ENCODE results near the gene PROM1. TPM values are rescaled to one million over a fixed set of nuclear protein-coding genes. Genes with fewer than 3 reads are reported as not detected.

Gene PROM1
- total RNA-seq, 2 experiments from 2014 or later, result not detected

GRCh38 chr4:16029886-16030285, 53.9 kb downstream of the PROM1 start:
- Histone ChIP-seq H3K4me1 (ENCODE audit: insufficient read depth, low read length) (no peaks in the 10 kb centered on the region), H3K9me3 (ENCODE audit: control insufficient read depth in 1 of 2, insufficient read depth in 1 of 2, low read length in 2 of 2) (no peaks in the 10 kb centered on the region), H3K36me3 (ENCODE audit: insufficient read depth, low read length) (no peaks in the 10 kb centered on the region), H3K27ac (ENCODE audit: low read depth in 1 of 2, low read length in 2 of 2) (no peak overlapping the region), H3K27me3 (ENCODE audit: control insufficient read depth in 1 of 2, insufficient read depth in 2 of 2, low read length in 2 of 2) (no peaks in the 10 kb centered on the region), H3K4me3 (ENCODE audit: low read length) (no peak overlapping the region)
- no peak overlapping the region for H3K4me3 Mint-ChIP-seq
- ATAC-seq (ENCODE audit: poor library complexity) (no peak), DNase-seq (no peak)
- H3K27me3 Mint-ChIP-seq, result peaks cover 14% of the 10 kb centered on the region
- no peaks in the 10 kb centered on the region for H3K36me3 Mint-ChIP-seq (ENCODE audit: low read depth)
- ChIA-PET POLR2A (no interaction called here), CTCF (no interaction called here)
- H3K9me3 Mint-ChIP-seq, result no peaks in the 10 kb centered on the region
- no peak overlapping the region for H3K27ac Mint-ChIP-seq
- intact Hi-C loops (cut with DNase I, micrococcal nuclease), result loop anchor here (5.0 to 10.0 kb wide), 5 partner anchors 175 to 1417 kb away; no protein-coding TSS in a partner anchor
- no peaks in the 10 kb centered on the region for H3K4me1 Mint-ChIP-seq (ENCODE audit: low read depth)
- no peak for TF ChIP-seq CTCF (IDR thresholded peaks at IDR 0.05)

DNA sequence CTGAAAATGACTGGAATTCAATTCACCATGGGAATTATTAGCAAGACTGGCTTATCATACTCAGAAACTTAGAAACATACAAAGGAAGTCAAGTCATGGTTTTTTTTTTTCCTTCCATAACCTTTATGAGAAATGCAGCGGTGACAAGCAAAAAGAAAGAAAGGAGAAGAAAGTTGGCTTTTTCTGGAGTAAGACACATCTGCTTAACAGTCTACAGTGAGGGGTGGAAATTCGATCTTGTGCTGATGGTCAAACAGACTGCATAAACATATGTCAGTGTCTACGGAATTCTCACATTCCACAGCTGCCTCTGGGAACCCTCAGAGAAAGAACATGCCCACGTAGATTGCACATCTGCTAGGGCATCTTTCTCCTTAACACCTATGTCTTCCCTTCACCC, 54.6 kb downstream of the PROM1 start:
- no peak overlapping the region for H3K4me3 Mint-ChIP-seq
- Histone ChIP-seq H3K4me3 (ENCODE audit: low read length) (no peak overlapping the region), H3K27me3 (ENCODE audit: control insufficient read depth in 1 of 2, insufficient read depth in 2 of 2, low read length in 2 of 2) (no peaks in the 10 kb centered on the region), H3K4me1 (ENCODE audit: insufficient read depth, low read length) (no peaks in the 10 kb centered on the region), H3K27ac (ENCODE audit: low read depth in 1 of 2, low read length in 2 of 2) (no peak overlapping the region), H3K9me3 (ENCODE audit: control insufficient read depth in 1 of 2, insufficient read depth in 1 of 2, low read length in 2 of 2) (no peaks in the 10 kb centered on the region), H3K36me3 (ENCODE audit: insufficient read depth, low read length) (no peaks in the 10 kb centered on the region)
- H3K27ac Mint-ChIP-seq, result no peak overlapping the region
- ATAC-seq (ENCODE audit: poor library complexity), result no peak
- ChIA-PET CTCF (no interaction called here), POLR2A (interaction anchor here (0.7 kb wide), 1 partner anchor 157 kb away, joined by 4 read pairs; no protein-coding TSS in a partner anchor)
- intact Hi-C loops (cut with DNase I, micrococcal nuclease), result loop anchor here (5.0 to 10.0 kb wide), 5 partner anchors 176 to 1418 kb away; no protein-coding TSS in a partner anchor
- H3K9me3 Mint-ChIP-seq, result no peaks in the 10 kb centered on the region
- TF ChIP-seq CTCF (IDR thresholded peaks at IDR 0.05), result no peak
- no peak for DNase-seq
- H3K4me1 Mint-ChIP-seq (ENCODE audit: low read depth), result no peaks in the 10 kb centered on the region
- H3K36me3 Mint-ChIP-seq (ENCODE audit: low read depth), result no peaks in the 10 kb centered on the region
- H3K27me3 Mint-ChIP-seq, result peaks cover 14% of the 10 kb centered on the region

- DNase-seq, result no peak
- H3K4me1 Mint-ChIP-seq (ENCODE audit: low read depth), result no peaks in the 10 kb centered on the region
- ATAC-seq (ENCODE audit: poor library complexity), result no peak
- no peaks in the 10 kb centered on the region for H3K9me3 Mint-ChIP-seq
- intact Hi-C loops (cut with DNase I, micrococcal nuclease), result loop anchor here (1.0 to 10.0 kb wide), 8 partner anchors 169 to 1420 kb away; no protein-coding TSS in a partner anchor
- Histone ChIP-seq H3K4me1 (ENCODE audit: insufficient read depth, low read length) (no peaks in the 10 kb centered on the region), H3K27me3 (ENCODE audit: control insufficient read depth in 1 of 2, insufficient read depth in 2 of 2, low read length in 2 of 2) (no peaks in the 10 kb centered on the region), H3K4me3 (ENCODE audit: low read length) (no peak overlapping the region), H3K27ac (ENCODE audit: low read depth in 1 of 2, low read length in 2 of 2) (no peak overlapping the region), H3K36me3 (ENCODE audit: insufficient read depth, low read length) (no peaks in the 10 kb centered on the region), H3K9me3 (ENCODE audit: control insufficient read depth in 1 of 2, insufficient read depth in 1 of 2, low read length in 2 of 2) (no peaks in the 10 kb centered on the region)
- H3K36me3 Mint-ChIP-seq (ENCODE audit: low read depth), result no peaks in the 10 kb centered on the region
- H3K27ac Mint-ChIP-seq, result no peak overlapping the region
- peaks cover 14% of the 10 kb centered on the region for H3K27me3 Mint-ChIP-seq
- ChIA-PET POLR2A (no interaction called here), CTCF (interaction anchor here (1.6 to 1.7 kb wide), 2 partner anchors 237 to 239 kb away, joined by 3 to 6 read pairs; no protein-coding TSS in a partner anchor)
- TF ChIP-seq CTCF (IDR thresholded peaks at IDR 0.05), result no peak
- no peak overlapping the region for H3K4me3 Mint-ChIP-seq
These were observed 56.2 kb downstream of the PROM1 start for GRCh38 chr4:16027626-16028025.
